ENCODE results near the gene ERBB4.

DNA sequence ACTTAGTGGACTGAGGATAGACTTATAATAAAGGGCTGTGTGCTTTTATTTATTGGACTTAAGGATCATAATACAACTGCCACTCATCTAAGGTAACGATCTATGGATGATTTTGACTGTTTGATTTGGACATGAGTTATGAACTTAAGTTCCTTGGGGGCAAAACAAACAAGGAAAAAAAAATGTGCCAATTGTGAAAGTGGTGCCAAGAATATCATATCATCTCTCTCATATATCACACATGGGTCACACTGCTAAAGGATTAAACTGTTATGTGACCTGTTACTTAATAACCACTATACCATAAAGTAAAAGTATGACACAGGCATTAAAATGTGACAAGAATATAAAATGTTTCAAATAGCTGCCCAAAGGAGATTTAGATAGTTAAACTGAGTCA, 886.3 kb downstream of the ERBB4 start:
- TF ChIP-seq, protein P1, sequence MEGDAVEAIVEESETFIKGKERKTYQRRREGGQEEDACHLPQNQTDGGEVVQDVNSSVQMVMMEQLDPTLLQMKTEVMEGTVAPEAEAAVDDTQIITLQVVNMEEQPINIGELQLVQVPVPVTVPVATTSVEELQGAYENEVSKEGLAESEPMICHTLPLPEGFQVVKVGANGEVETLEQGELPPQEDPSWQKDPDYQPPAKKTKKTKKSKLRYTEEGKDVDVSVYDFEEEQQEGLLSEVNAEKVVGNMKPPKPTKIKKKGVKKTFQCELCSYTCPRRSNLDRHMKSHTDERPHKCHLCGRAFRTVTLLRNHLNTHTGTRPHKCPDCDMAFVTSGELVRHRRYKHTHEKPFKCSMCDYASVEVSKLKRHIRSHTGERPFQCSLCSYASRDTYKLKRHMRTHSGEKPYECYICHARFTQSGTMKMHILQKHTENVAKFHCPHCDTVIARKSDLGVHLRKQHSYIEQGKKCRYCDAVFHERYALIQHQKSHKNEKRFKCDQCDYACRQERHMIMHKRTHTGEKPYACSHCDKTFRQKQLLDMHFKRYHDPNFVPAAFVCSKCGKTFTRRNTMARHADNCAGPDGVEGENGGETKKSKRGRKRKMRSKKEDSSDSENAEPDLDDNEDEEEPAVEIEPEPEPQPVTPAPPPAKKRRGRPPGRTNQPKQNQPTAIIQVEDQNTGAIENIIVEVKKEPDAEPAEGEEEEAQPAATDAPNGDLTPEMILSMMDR (IDR thresholded peaks at IDR 0.05) = no peak
- TF ChIP-seq POLR2A (IDR thresholded peaks at IDR 0.05) = no peak

Data from lower leg skin (tissue), 3 donors.